Upper lobe of left lung (tissue), 4 donors: ENCODE data around the gene PCDH1.

Source experiments
- CTCF ChIP-seq, 6 experiments: fragments of 450-650 bp in 4 of 6; fragments of 200-600 bp in 2 of 6; sonication (generic) in 2 of 6; IDR thresholded peaks; one replicate each; pipeline ENCODE4 v1.5.1; 2016 to 2019; ENCODE audit warnings: antibody characterized with exemption in 6 of 6
- EP300 ChIP-seq, 4 donors: sonication (generic); formaldehyde crosslinking; IDR thresholded peaks; one replicate each; pipeline ENCODE4 v1.5.1; 2017; ENCODE audit warnings: antibody characterized with exemption in 4 of 4, control low read depth in 2 of 4
- POLR2A ChIP-seq, 4 donors: fragments of 450-650 bp; IDR thresholded peaks; one replicate each; pipeline ENCODE4 v1.5.1; 2016 to 2017; ENCODE audit warnings: antibody characterized with exemption in 4 of 4, mild to moderate bottlenecking in 2 of 4

GRCh38 chr5:141881886-141882285 is 3.7 kb upstream of the PCDH1 start:
- TF ChIP-seq CTCF (IDR thresholded peaks at IDR 0.05) = no peak
- no peak for TF ChIP-seq POLR2A (IDR thresholded peaks at IDR 0.05)
- no peak for TF ChIP-seq EP300 (IDR thresholded peaks at IDR 0.05)
